Epidermal melanocyte (primary cell): ENCODE data around the gene TBC1D22B.
A peak's percentile ranks its signal among the peaks of the same experiment; 100 is the strongest.

ENCODE experiments used
- DNase-seq: peaks from one replicate; pipeline ENCODE4 v3.0.0; 2011; ENCODE audit warnings: low spot score; ENCODE audit not compliant: insufficient read length

The TBC1D22B gene

GRCh38 chr6:37239526-37239925 is 18.0 kb upstream of the TBC1D22B start:
- no peak for DNase-seq

DNA sequence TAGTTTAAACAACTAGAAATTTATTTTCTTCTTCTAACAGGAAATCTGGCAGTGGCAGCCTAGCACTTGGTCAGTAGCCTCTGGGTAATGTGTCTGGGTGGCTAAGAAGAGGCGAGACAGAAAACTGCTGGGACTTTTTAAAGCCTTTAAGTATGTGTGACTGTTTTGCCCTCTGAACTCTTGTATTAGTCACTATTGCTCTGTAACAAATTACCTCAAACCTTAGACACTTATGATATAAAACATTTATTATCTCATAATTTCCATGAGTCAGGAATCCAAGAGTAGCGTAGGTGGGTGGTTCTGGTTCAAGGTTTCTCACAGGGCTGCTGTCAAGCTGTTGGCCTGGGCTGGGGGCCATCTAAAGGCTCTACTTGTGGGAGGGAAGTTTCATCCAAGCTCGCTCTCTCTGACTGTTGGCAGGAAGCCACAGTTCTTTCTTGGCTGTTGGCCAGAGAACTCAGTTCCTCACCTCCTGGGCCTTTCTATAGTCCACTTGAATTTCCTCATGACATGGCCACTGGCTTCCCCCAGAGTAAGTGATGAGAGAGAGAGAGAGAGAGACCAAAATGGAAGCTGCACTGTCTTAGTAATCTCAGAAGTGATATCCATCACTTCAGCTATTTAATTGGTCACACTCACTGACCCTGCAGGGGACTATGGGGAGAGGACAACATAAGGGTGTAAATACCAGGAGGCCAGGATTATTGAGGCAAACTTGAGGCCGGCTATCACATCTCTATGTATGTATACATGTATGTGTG is 17.4 kb upstream of the TBC1D22B start:
- DNase-seq = no peak

DNA sequence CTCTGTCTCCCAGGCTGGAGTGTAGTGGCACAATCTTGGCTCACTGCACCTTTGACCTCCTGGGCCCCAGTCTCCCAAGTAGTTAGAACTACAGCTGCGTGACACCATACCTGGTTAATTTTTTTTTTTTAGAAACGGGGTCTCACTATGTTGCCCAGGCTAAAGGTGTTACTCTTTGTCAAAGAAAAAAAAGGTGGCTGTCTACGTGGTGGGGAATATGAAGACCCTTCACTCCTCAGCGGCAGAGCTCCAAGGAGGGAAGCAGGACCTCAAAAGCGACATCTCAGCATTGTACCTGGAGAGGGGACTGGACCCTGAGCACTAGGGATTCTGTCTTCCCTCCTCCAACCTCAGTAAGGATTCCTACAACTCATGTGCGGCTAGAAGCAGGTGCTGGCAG is 16.4 kb upstream of the TBC1D22B start:
- DNase-seq = no peak

- DNase-seq = no peak
Observed at GRCh38 chr6:37241775-37242428, 15.7 kb upstream of the TBC1D22B start.

DNA sequence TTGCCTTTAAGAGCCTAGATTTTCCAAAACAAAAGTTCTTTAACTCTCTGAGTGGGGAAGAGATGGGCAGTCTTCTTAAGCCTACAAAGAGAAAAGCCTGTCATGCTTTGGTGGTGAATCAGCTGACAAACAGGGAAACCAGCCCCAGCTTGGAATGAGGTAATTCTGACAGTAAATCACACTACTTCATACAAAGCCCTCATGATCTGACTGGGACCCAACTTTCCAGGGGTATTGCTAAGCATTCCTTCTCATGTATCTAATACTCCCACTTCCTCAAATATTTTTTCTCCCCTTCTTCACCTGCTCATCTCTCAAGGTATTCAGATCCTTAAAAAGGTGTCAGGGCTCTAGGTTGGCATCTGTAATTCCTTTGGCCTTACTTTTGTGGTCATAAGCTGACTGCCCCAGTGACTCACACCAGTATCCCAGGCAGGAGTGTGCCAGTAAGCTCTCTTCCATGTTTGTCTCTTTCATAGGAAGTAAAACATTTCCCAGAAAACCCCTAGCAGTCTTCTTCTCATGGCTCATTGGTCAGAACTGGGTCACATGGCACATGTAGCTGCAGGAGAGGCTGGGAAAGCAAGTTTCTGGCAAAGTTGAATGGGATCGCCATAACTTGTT is 15.0 kb upstream of the TBC1D22B start:
- DNase-seq = peak; percentile 50

DNA sequence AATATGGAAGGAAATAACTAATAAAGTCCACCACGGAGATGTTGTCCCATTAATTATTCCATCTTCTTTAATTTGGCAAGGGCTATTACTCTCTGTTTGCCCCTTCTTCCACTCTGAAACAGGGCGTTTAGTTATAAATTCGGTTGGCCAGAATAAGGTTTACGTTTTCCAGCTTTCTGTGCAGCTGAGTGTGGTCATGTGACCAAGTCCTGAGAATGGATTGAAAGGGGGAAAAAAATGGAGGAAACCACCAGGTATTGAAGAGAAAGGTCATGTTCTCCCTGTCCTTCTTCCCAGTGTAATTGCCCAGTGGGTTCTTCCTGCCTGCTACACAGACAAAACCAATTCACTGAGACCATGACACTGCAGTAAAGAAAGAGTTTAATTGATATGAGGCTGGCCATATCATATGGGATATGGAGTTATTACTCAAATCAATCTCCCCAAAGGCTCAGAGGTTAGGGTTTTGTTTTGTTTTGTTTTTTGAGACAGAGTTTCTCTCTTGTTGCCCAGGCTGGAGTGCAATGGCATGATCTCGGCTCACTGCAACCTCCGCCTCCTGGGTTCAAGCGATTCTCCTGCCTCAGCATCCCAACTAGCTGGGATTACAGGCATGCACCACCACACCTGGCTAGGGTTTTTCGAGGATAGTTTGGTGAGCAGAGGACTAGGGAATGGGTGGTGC is 14.3 kb upstream of the TBC1D22B start:
- DNase-seq = no peak

GRCh38 chr6:37243816-37244370 is 13.7 kb upstream of the TBC1D22B start:
- no peak for DNase-seq

DNA sequence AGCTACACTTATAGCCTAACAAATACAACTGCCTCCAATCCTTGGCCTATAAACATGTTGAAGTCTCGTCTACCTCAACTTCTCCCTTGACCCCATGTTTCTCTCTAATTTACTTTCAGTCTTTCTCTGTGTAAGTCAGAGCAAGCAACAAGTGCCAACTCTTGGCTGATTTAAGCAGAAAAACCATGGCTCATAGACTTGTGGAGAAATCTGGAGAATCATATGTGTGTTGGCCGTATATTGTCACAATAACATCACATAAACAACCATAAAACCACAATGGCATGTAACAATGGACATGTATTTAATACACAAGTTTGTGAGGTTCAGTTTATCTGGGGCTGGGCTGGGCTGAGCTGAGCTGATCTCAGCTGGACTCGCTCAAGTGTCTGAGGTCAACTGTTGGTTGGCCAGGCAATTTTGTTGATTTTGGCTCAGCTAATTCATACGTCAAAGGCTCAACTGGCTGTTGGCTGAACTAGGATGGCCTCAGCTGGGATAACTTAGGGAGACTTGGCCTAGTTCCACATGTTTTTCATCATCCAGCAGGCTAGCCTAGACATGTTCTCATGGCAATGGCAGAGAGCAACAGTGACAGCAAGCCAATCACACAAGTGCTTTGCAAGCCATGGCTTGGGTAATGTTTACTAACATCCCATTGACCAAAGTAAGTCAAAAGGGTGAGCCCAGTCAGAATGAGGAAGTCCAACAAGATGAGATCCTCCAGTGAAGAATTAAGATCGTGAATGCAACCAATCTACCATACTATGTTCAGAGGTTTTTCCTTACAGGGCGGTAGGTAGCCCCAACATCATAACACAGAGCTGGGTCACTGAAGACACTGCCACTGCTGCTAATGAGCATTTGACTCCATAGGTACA is 12.9 kb upstream of the TBC1D22B start:
- DNase-seq = peak; percentile 18

GRCh38 chr6:37251211-37251780 is 6.3 kb upstream of the TBC1D22B start:
- DNase-seq = no peak

GRCh38 chr6:37253486-37254007 is 4.0 kb upstream of the TBC1D22B start:
- no peak for DNase-seq

GRCh38 chr6:37254881-37255280 is 2.7 kb upstream of the TBC1D22B start:
- DNase-seq = no peak

GRCh38 chr6:37256692-37257319 is 766 bp upstream of the TBC1D22B start:
- DNase-seq = no peak

DNA sequence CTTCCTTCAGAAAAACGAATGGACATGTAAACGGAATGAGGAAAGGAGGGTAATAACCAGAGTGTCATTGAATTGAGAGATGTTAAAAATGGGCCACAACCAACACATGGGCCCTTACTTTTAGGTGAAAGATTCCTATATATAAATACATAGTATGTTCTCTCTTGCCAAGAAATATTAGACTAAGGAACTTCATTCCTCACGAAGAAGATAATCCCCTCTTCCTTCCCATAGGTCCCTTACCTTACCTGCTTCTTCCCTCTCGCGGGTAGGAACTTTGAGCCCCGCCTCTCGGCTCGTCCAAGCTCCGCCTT is 295 bp upstream of the TBC1D22B start:
- no peak for DNase-seq

GRCh38 chr6:37258405-37259105 is 983 bp downstream of the TBC1D22B start:
- no peak for DNase-seq

- no peak for DNase-seq
Observed at GRCh38 chr6:37259191-37259590, 1.6 kb downstream of the TBC1D22B start.

DNA sequence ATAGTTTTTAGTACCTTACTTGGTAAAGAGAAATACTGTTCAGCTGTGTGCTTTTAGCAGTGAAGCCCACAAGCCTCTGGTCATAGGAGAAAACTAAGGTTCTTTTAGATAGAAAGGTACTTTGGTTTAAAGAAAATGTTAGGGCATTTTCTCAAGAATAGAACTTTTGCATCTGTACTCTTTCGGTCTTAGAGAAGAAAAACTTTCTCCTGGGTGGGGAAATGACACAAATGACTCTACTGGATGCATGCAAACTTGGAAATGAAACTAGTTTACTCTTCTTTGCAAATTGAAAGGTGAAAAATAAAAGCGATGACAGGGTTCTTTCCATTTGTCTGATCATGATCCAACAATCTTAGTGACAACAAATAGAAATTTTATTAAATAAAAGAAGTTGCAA is 2.5 kb downstream of the TBC1D22B start:
- DNase-seq = no peak

GRCh38 chr6:37260444-37260843 is 2.9 kb downstream of the TBC1D22B start:
- DNase-seq = no peak

DNA sequence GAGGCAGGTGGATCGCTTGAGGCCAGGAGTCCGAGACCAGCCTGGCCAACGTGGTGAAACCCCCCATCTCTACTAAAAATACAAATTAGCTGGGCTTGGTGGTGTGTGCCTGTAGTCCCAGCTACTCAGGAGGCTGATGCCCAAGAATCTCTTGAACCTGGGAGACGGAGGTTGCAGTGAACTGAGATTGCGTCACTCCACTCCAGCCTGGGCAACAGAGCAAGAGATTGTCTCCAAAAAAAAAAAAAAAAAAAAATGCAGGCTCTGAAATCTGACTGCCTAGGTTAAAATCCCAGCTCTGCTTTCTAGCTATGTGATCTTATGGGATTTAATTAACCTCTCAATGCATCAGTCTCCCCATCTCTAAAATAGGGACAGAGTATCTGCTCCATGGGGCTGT is 3.6 kb downstream of the TBC1D22B start:
- no peak for DNase-seq

- DNase-seq = no peak
Observed at GRCh38 chr6:37262446-37263026, 5.0 kb downstream of the TBC1D22B start.
